Astrocyte (in vitro differentiated cells and primary cell): ENCODE measurements around the gene PDE1C. TPM values are rescaled to one million over a fixed set of nuclear protein-coding genes. Genes with fewer than 3 reads are reported as not detected.
A peak's percentile ranks its signal among the peaks of the same experiment; 100 is the strongest.

ENCODE experiments used
- DNase-seq: peaks from one replicate; pipeline ENCODE4 v3.0.0-alpha.2; 2010; ENCODE audit warnings: low read depth
- FAIRE-seq: peaks from 2 replicates; lab custom pipeline; 2011; peaks lifted over from hg19 to GRCh38; lab: Jason Lieb, UNC
- H2AFZ ChIP-seq: 2 replicates; pipeline ENCODE4 v1.6.0; 2012; ENCODE audit warnings: low read depth, low read length, inconsistent platforms
- H3K27ac ChIP-seq: 2 replicates; pipeline ENCODE4 v1.5.1; 2011; ENCODE audit warnings: low read depth, low read length, inconsistent platforms
- H3K27me3 ChIP-seq: 2 replicates; pipeline ENCODE4 v1.6.0; 2011; ENCODE audit warnings: low read length, inconsistent platforms; ENCODE audit not compliant: insufficient read depth
- H3K36me3 ChIP-seq: 2 replicates; pipeline ENCODE4 v1.5.1; 2011; ENCODE audit warnings: low read length, inconsistent platforms; ENCODE audit not compliant: insufficient read depth
- H3K4me1 ChIP-seq: 2 replicates; pipeline ENCODE4 v1.5.1; 2011; ENCODE audit warnings: low read length, inconsistent platforms; ENCODE audit not compliant: insufficient read depth
- H3K4me2 ChIP-seq: 2 replicates; pipeline ENCODE4 v1.6.0; 2012; ENCODE audit warnings: low read length, inconsistent platforms
- H3K4me3 ChIP-seq: 2 replicates; pipeline ENCODE4 v1.5.1; 2011; ENCODE audit warnings: low read depth, mild to moderate bottlenecking, low read length, inconsistent platforms; ENCODE audit not compliant: insufficient read depth
- H3K79me2 ChIP-seq: 2 replicates; pipeline ENCODE4 v1.6.0; 2012; ENCODE audit warnings: mild to moderate bottlenecking, low read length, inconsistent platforms; ENCODE audit not compliant: insufficient read depth
- H3K9ac ChIP-seq: 2 replicates; pipeline ENCODE4 v1.6.0; 2012; ENCODE audit warnings: mild to moderate bottlenecking, low read length, inconsistent platforms
- H3K9me3 ChIP-seq: 2 replicates; pipeline ENCODE4 v1.5.1; 2012; ENCODE audit warnings: low read depth, mild to moderate bottlenecking, low read length, inconsistent platforms; ENCODE audit not compliant: insufficient read depth
- H4K20me1 ChIP-seq: 2 replicates; pipeline ENCODE4 v1.6.0; 2012; ENCODE audit warnings: low read length, inconsistent platforms; ENCODE audit not compliant: insufficient read depth
- H3K27ac Mint-ChIP-seq: one replicate; pipeline ENCODE4 v1.8.0; 2021; ENCODE audit warnings: mild to moderate bottlenecking, mixed read lengths; ENCODE audit not compliant: unreplicated experiment
- H3K27me3 Mint-ChIP-seq: one replicate; pipeline ENCODE4 v1.8.0; 2021; ENCODE audit warnings: low read depth, mixed read lengths; ENCODE audit not compliant: unreplicated experiment
- H3K36me3 Mint-ChIP-seq: one replicate; pipeline ENCODE4 v1.8.0; 2021; ENCODE audit warnings: low read depth, mixed read lengths; ENCODE audit not compliant: unreplicated experiment
- H3K4me1 Mint-ChIP-seq: one replicate; pipeline ENCODE4 v1.8.0; 2021; ENCODE audit warnings: low read depth, mixed read lengths; ENCODE audit not compliant: unreplicated experiment
- H3K4me3 Mint-ChIP-seq: one replicate; pipeline ENCODE4 v1.8.0; 2021; ENCODE audit warnings: mild to moderate bottlenecking, moderate library complexity, mixed read lengths; ENCODE audit not compliant: unreplicated experiment
- H3K9me3 Mint-ChIP-seq: one replicate; pipeline ENCODE4 v1.8.0; 2021; ENCODE audit warnings: mild to moderate bottlenecking, mixed read lengths; ENCODE audit not compliant: unreplicated experiment
- EZH2 ChIP-seq: IDR thresholded peaks from 2 replicates; pipeline ENCODE4 v1.6.1; 2012; ENCODE audit warnings: mild to moderate bottlenecking, low read length, inconsistent platforms; ENCODE audit not compliant: insufficient read depth
- total RNA-seq: library from RNA; stranded (reverse); gene quantifications from 2 replicates; pipeline ENCODE4 v1.2.1, GENCODE V29; 2021
- TF ChIP-seq, protein P1 (sequence below): IDR thresholded peaks from 2 replicates; pipeline ENCODE4 v1.5.1; 2011; ENCODE audit warnings: low read depth, mild to moderate bottlenecking, inconsistent platforms, low read length, moderate library complexity; ENCODE audit not compliant: insufficient read depth

PDE1C gene
- total RNA-seq, 1 donor from 2014 or later: 31.6 TPM

GRCh38 chr7:32091608-32092210 lies 21.5 kb upstream of the PDE1C start:
- Histone ChIP-seq H3K4me1 (peaks cover 20% of the 10 kb centered on the region), H3K9me3 (peaks cover 3% of the 10 kb centered on the region), H3K27ac (no peak overlapping the region), H3K79me2 (no peaks in the 10 kb centered on the region), H3K4me3 (no peak overlapping the region), H2AFZ (no peak overlapping the region), H3K27me3 (no peaks in the 10 kb centered on the region), H3K9ac (no peak overlapping the region), H4K20me1 (no peaks in the 10 kb centered on the region), H3K36me3 (no peaks in the 10 kb centered on the region), H3K4me2 (no peak overlapping the region)
- no peak for TF ChIP-seq EZH2
- TF ChIP-seq, protein P1, sequence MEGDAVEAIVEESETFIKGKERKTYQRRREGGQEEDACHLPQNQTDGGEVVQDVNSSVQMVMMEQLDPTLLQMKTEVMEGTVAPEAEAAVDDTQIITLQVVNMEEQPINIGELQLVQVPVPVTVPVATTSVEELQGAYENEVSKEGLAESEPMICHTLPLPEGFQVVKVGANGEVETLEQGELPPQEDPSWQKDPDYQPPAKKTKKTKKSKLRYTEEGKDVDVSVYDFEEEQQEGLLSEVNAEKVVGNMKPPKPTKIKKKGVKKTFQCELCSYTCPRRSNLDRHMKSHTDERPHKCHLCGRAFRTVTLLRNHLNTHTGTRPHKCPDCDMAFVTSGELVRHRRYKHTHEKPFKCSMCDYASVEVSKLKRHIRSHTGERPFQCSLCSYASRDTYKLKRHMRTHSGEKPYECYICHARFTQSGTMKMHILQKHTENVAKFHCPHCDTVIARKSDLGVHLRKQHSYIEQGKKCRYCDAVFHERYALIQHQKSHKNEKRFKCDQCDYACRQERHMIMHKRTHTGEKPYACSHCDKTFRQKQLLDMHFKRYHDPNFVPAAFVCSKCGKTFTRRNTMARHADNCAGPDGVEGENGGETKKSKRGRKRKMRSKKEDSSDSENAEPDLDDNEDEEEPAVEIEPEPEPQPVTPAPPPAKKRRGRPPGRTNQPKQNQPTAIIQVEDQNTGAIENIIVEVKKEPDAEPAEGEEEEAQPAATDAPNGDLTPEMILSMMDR: no peak
- peaks cover 18% of the 10 kb centered on the region for H3K4me1 Mint-ChIP-seq
- no peaks in the 10 kb centered on the region for H3K36me3 Mint-ChIP-seq
- H3K9me3 Mint-ChIP-seq: peaks cover 4% of the 10 kb centered on the region
- FAIRE-seq (no peak), DNase-seq (no peak)
- H3K27ac Mint-ChIP-seq: peak overlapping the region; percentile 87
- H3K4me3 Mint-ChIP-seq: no peak overlapping the region
- H3K27me3 Mint-ChIP-seq: peaks cover 6% of the 10 kb centered on the region

- peaks cover 4% of the 10 kb centered on the region for H3K9me3 Mint-ChIP-seq
- DNase-seq: no peak
- no peak overlapping the region for H3K4me3 Mint-ChIP-seq
- TF ChIP-seq, protein P1: no peak
- no peak for TF ChIP-seq EZH2
- FAIRE-seq: no peak
- no peak overlapping the region for H3K27ac ChIP-seq
- H2AFZ ChIP-seq: no peak overlapping the region
- peaks cover 18% of the 10 kb centered on the region for H3K4me1 Mint-ChIP-seq
- peaks cover 20% of the 10 kb centered on the region for H3K4me1 ChIP-seq
- H3K4me2 ChIP-seq: no peak overlapping the region
- no peak overlapping the region for H3K27ac Mint-ChIP-seq
- H3K36me3 ChIP-seq: no peaks in the 10 kb centered on the region
- H3K9me3 ChIP-seq: peaks cover 3% of the 10 kb centered on the region
- H3K79me2 ChIP-seq: no peaks in the 10 kb centered on the region
- H3K4me3 ChIP-seq: no peak overlapping the region
- no peaks in the 10 kb centered on the region for H4K20me1 ChIP-seq
- peaks cover 6% of the 10 kb centered on the region for H3K27me3 Mint-ChIP-seq
- no peaks in the 10 kb centered on the region for H3K36me3 Mint-ChIP-seq
- H3K9ac ChIP-seq: no peak overlapping the region
- H3K27me3 ChIP-seq: no peaks in the 10 kb centered on the region
These were observed 19.5 kb upstream of the PDE1C start for GRCh38 chr7:32089678-32090077.

DNA sequence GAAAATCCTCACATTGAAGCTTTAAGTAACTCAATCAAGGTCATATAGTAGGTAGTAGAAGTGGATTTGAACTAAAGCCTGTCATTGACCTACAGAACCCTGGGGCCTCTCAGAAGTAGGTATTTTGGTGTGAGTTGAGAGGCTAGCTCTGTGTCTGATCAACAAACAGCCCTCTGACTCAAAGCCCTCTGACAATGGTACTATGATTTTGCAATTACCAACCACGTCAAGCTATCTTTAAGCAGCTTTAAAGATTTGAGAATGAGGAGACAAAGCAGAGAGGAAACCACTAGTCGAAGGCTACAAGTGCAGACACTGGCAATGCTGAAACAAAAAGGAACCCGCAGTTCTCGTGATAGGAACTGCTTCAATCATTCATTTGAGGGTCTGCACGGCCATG lies 19.0 kb upstream of the PDE1C start:
- peaks cover 6% of the 10 kb centered on the region for H3K27me3 Mint-ChIP-seq
- H3K4me1 ChIP-seq: peaks cover 20% of the 10 kb centered on the region
- H3K27ac ChIP-seq: no peak overlapping the region
- no peak overlapping the region for H2AFZ ChIP-seq
- H3K36me3 ChIP-seq: no peaks in the 10 kb centered on the region
- no peak overlapping the region for H3K27ac Mint-ChIP-seq
- H3K4me2 ChIP-seq: no peak overlapping the region
- H3K27me3 ChIP-seq: no peaks in the 10 kb centered on the region
- DNase-seq (no peak), FAIRE-seq (no peak)
- H3K9ac ChIP-seq: no peak overlapping the region
- H3K36me3 Mint-ChIP-seq: no peaks in the 10 kb centered on the region
- no peak overlapping the region for H3K4me3 Mint-ChIP-seq
- H4K20me1 ChIP-seq: no peaks in the 10 kb centered on the region
- H3K79me2 ChIP-seq: no peaks in the 10 kb centered on the region
- H3K9me3 ChIP-seq: peaks cover 3% of the 10 kb centered on the region
- TF ChIP-seq, protein P1: no peak
- no peak for TF ChIP-seq EZH2
- no peak overlapping the region for H3K4me3 ChIP-seq
- H3K4me1 Mint-ChIP-seq: peaks cover 18% of the 10 kb centered on the region
- H3K9me3 Mint-ChIP-seq: peaks cover 4% of the 10 kb centered on the region
